Tibial nerve (tissue), 4 donors: ENCODE data around the gene RAB40A. TPM values are rescaled to one million over a fixed set of nuclear protein-coding genes. Genes with fewer than 3 reads are reported as not detected.
"Not testable (repeated sequence)": the region's sequence is repeated elsewhere in the genome, so short reads cannot be mapped to it uniquely, and the experiment has no call there.

Source experiments
- DNase-seq, 2 donors: peaks; one replicate each; pipeline ENCODE4 v3.0.0-alpha.2; 2019; ENCODE audit warnings: low spot score in 2 of 2
- H3K27ac ChIP-seq, 4 donors: fragments of 200-600 bp; sonication (generic) in 3 of 4; one replicate each; pipeline ENCODE4 v1.5.1; 2017 to 2019; ENCODE audit warnings: mild to moderate bottlenecking in 1 of 4
- H3K27me3 ChIP-seq, 2 donors: fragments of 200-600 bp; sonication (generic) in 1 of 2; one replicate each; pipeline versions ENCODE4 v1.5.1 to v1.6.0; 2017 to 2019
- H3K36me3 ChIP-seq, 3 donors: fragments of 200-600 bp; sonication (generic); one replicate each; pipeline ENCODE4 v1.5.1; 2018 to 2019
- H3K4me1 ChIP-seq, 4 donors: fragments of 200-600 bp; sonication (generic) in 3 of 4; one replicate each; pipeline ENCODE4 v1.5.1; 2017 to 2019
- H3K4me3 ChIP-seq, 4 donors: fragments of 200-600 bp; sonication (generic) in 3 of 4; one replicate each; pipeline ENCODE4 v1.5.1; 2017 to 2019; ENCODE audit warnings: mild to moderate bottlenecking in 1 of 4, moderate library complexity in 1 of 4
- H3K9me3 ChIP-seq, 4 donors: fragments of 200-600 bp; sonication (generic) in 3 of 4; one replicate each; pipeline ENCODE4 v1.5.1; 2017 to 2019
- CTCF ChIP-seq, 5 experiments: fragments of 200-600 bp in 3 of 5; fragments of 450-650 bp in 2 of 5; sonication (generic) in 3 of 5; IDR thresholded peaks; one replicate each; pipeline ENCODE4 v1.5.1; 2016 to 2019; ENCODE audit warnings: antibody characterized with exemption in 5 of 5, mild to moderate bottlenecking in 3 of 5, moderate library complexity in 2 of 5
- EP300 ChIP-seq, 2 donors: sonication (generic); formaldehyde crosslinking; IDR thresholded peaks; one replicate each; pipeline ENCODE4 v1.6.1; 2017; ENCODE audit warnings: antibody characterized with exemption in 2 of 2, mild to moderate bottlenecking in 1 of 2
- POLR2A ChIP-seq, 2 donors: fragments of 450-650 bp; IDR thresholded peaks; one replicate each; pipeline ENCODE4 v1.6.1; 2017; ENCODE audit warnings: antibody characterized with exemption in 2 of 2, mild to moderate bottlenecking in 2 of 2, moderate library complexity in 2 of 2
- WGBS, 2 donors: methylation state at CpG; one replicate each; pipeline ENCODE4 v1.1.5; 2018; 5-methylcytosine and 5-hydroxymethylcytosine counted together
- total RNA-seq, 4 donors: library from RNA; depleted of rRNA; stranded (reverse); fragments of >200 nt; gene quantifications; one replicate each; pipeline ENCODE4 v1.1.0, GENCODE V29; 2016

RAB40A gene
- total RNA-seq, 4 donors from 2014 or later, result 0.39 to 8.7 (median 3.4) TPM

- DNase-seq, result no peak
- H3K4me3 ChIP-seq, result no peak overlapping the region
- H3K9me3 ChIP-seq, result no peaks in the 10 kb centered on the region
- peaks cover 0 to 24% of the 10 kb centered on the region in 2 donors for H3K27me3 ChIP-seq
- no peak overlapping the region for H3K27ac ChIP-seq
- H3K4me1 ChIP-seq, result no peaks in the 10 kb centered on the region
- H3K36me3 ChIP-seq, result no peaks in the 10 kb centered on the region
- TF ChIP-seq EP300 (IDR thresholded peaks at IDR 0.05) (no peak), CTCF (IDR thresholded peaks at IDR 0.05) (no peak), POLR2A (IDR thresholded peaks at IDR 0.05) (no peak)
- 68 to 72% methylated on average over 2 of the region's 2 CpGs for WGBS, 2 donors
These were observed 51.4 kb downstream of the RAB40A start for GRCh38 chrX:103467887-103468286.

- Histone ChIP-seq H3K27ac (no peak overlapping the region), H3K9me3 (no peaks in the 10 kb centered on the region), H3K4me1 (no peaks in the 10 kb centered on the region), H3K27me3 (peaks cover 0 to 24% of the 10 kb centered on the region in 2 donors), H3K36me3 (no peaks in the 10 kb centered on the region), H3K4me3 (no peak overlapping the region)
- no peak for DNase-seq
- 44 to 54% methylated on average over 2 of the region's 2 CpGs for WGBS, 2 donors
- TF ChIP-seq EP300 (IDR thresholded peaks at IDR 0.05), result no peak
- no peak for TF ChIP-seq POLR2A (IDR thresholded peaks at IDR 0.05)
These were observed 52.1 kb downstream of the RAB40A start for GRCh38 chrX:103467156-103467555.

GRCh38 chrX:103464774-103465117 lies 54.5 kb downstream of the RAB40A start:
- Histone ChIP-seq H3K27me3 (peaks cover 0 to 19% of the 10 kb centered on the region in 2 donors), H3K36me3 (no peaks in the 10 kb centered on the region), H3K4me3 (peak overlapping the region in 2 of 4 donors; percentile 15 to 41), H3K9me3 (no peaks in the 10 kb centered on the region), H3K27ac (no peak overlapping the region), H3K4me1 (no peaks in the 10 kb centered on the region)
- peak; percentile 72 to 89 for DNase-seq
- TF ChIP-seq EP300 (IDR thresholded peaks at IDR 0.05), result no peak
- TF ChIP-seq POLR2A (IDR thresholded peaks at IDR 0.05), result no peak
- TF ChIP-seq CTCF (IDR thresholded peaks at IDR 0.05), result peak; percentile 55 to 77 (median 70)
- WGBS, 2 donors, result 0 to 15% methylated on average over 3 of the region's 3 CpGs

GRCh38 chrX:103464072-103464773 lies 55.1 kb downstream of the RAB40A start:
- WGBS, 2 donors, result 28 to 49% methylated on average over 8 of the region's 8 CpGs
- H3K27ac ChIP-seq, result no peak overlapping the region
- peak overlapping the region in 2 of 4 donors; percentile 15 to 41 for H3K4me3 ChIP-seq

GRCh38 chrX:103461156-103461555 lies 58.1 kb downstream of the RAB40A start:
- no peak for DNase-seq
- Histone ChIP-seq H3K4me3 (no peak overlapping the region), H3K27me3 (peaks cover 0 to 19% of the 10 kb centered on the region in 2 donors), H3K27ac (no peak overlapping the region), H3K4me1 (no peaks in the 10 kb centered on the region), H3K9me3 (no peaks in the 10 kb centered on the region), H3K36me3 (no peaks in the 10 kb centered on the region)
- 100% methylated on average over 1 of the region's 1 CpG for WGBS, 2 donors
- TF ChIP-seq POLR2A (IDR thresholded peaks at IDR 0.05) (no peak), CTCF (IDR thresholded peaks at IDR 0.05) (no peak), EP300 (IDR thresholded peaks at IDR 0.05) (no peak)

More at GRCh38 chrX:103464072-103464773, 55.1 kb downstream of the RAB40A start:
- Histone ChIP-seq H3K9me3 (no peaks in the 10 kb centered on the region), H3K27me3 (peaks cover 0 to 19% of the 10 kb centered on the region in 2 donors), H3K4me1 (no peaks in the 10 kb centered on the region), H3K36me3 (no peaks in the 10 kb centered on the region)
- peak; percentile 13 to 19 for DNase-seq
- TF ChIP-seq CTCF (IDR thresholded peaks at IDR 0.05) (peak in 4 of 5 experiments; percentile 12 to 39 (median 28)), EP300 (IDR thresholded peaks at IDR 0.05) (no peak), POLR2A (IDR thresholded peaks at IDR 0.05) (no peak)

- DNase-seq, H3K4me1 ChIP-seq, H3K9me3 ChIP-seq, H3K36me3 ChIP-seq, H3K4me3 ChIP-seq, H3K27ac ChIP-seq: not testable (repeated sequence)
- peaks cover 0 to 19% of the 10 kb centered on the region in 2 donors for H3K27me3 ChIP-seq
- WGBS, 2 donors, result 91 to 97% methylated on average over 10 to 15 of the region's 15 CpGs
These were observed 59.1 kb downstream of the RAB40A start for GRCh38 chrX:103460001-103460755.
